Myocyte (in vitro differentiated cells): ENCODE results near the gene MYO9B. TPM values are rescaled to one million over a fixed set of nuclear protein-coding genes. Genes with fewer than 3 reads are reported as not detected.

Experiments used
- DNase-seq: peaks from one replicate; pipeline ENCODE4 v3.0.0-alpha.2; 2012; ENCODE audit warnings: low read depth
- total RNA-seq: library from RNA; depleted of rRNA; stranded (reverse); fragments of >200 nt; gene quantifications from 2 replicates; pipeline ENCODE4 v1.2.3, GENCODE V29; 2014

MYO9B gene
- total RNA-seq, 1 donor from 2014 or later: 35.8 TPM

GRCh38 chr19:17112271-17112670, 36.7 kb downstream of the MYO9B start:
- DNase-seq: no peak

DNA sequence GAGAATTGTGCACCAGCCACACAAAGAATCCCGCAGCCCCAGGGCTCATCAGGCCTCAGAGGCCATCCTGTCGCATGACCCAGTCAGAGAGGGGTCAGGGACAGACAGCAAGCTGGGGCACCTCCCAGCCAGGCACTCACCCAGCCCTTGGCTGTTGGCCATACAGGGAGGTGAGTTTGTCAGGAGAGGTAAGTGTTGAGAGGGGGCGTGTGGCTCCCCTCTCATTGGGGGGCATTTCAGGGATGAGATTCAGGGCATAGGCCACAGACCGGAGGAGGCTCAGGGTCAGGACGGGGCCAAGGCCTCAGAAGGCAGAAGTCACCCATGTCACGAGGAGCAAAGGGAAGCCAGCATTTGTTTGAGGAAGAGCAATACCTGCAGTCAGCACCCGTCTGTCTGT, 37.1 kb downstream of the MYO9B start:
- DNase-seq: no peak

GRCh38 chr19:17113127-17113785, 37.7 kb downstream of the MYO9B start:
- no peak for DNase-seq

DNA sequence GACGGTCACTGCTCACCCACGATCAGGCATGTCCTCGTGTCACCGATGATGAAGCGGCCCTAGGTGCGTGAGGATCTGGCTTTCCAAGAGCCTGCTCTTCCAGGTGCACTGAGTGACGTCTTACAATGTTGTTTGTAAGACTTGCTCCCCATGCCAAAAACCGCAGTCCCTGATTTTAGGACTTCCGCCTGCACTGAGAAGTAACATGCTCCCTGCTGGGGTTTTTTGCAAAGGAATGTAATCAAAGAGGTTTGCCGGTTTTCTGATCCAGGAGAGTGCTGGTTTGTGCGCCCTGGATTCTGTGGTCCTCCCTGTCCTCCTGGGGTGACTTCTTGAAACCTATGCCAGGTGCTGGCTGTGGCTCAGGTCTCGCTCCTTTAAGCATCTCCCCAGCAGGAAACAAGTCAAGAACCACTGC, 38.8 kb downstream of the MYO9B start:
- DNase-seq: no peak

DNA sequence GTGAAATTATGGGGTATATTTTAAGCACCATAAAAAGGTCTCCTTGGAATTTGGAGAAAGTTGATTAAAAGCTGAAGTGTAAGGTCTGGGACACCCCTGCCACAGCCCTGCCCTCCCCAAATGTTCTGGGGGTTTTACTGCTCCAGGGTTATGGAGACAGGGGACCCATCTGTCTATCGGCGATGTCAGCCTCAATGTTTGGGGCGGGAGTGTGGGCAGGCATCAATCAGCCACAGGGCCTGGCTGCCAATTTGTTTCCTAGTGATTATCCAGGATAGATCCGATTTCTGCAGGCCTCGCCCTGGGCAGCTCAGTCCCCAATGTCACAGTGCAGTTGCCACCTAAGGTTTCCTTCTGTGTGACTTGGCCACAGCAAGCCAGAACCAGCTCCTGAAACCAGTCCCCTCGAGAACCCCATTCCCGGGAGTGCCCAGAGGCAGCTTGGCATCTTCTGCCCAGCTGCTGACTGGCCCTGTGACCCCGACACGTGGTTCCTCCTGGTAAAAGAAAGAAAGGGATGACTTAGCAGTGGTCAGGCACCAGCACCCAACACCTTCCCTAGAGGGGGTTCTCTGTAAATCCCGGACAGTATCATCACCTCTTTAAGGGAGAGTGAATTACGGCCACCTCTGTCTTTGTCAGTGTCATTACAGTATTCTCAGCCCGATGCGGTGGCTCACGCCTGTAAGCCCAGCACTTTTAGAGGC, 41.6 kb downstream of the MYO9B start:
- peak; percentile 77 for DNase-seq

- no peak for DNase-seq
These were observed 43.4 kb downstream of the MYO9B start for GRCh38 chr19:17118957-17119356.

GRCh38 chr19:17121736-17122293, 46.2 kb downstream of the MYO9B start:
- no peak for DNase-seq

DNA sequence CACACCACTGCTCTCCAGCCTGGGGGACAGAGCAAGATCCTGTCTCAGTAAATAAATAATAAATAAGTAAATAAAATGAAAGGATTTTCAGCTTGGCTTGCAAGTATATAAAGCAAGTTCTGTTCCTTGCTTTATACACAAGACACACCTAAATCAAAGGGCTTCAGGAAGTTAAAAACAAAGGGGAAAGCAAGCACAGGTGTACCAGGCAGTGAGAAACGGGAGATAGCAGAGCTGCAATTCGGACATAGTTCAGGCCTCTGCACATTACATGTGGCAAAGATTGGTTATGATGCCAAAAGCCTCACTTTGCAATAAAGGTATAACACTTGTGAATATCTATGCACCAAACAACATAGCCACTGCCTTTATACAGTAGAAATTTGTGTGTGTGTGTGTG, 47.5 kb downstream of the MYO9B start:
- no peak for DNase-seq

DNA sequence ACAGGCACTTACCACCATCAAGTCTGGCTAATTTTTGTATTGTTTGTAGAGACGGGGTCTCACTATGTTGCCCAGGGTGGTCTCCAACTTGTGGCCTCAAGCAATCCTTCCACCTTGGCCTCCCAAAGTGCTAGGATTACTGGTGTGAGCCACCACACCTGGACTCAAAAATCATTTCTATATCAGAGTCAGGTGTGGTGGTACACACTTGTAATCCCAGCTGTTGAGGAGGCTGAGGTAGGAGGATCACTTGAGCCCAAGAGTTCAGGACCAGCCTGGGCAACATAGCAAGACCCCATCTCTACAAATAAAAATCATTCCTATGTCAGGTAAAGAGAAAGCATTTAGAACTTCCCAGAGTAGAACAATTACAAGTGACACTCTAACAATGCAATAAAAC, 48.4 kb downstream of the MYO9B start:
- DNase-seq: no peak

- peak; percentile 62 for DNase-seq
These were observed 49.6 kb downstream of the MYO9B start for GRCh38 chr19:17125062-17125727.

DNA sequence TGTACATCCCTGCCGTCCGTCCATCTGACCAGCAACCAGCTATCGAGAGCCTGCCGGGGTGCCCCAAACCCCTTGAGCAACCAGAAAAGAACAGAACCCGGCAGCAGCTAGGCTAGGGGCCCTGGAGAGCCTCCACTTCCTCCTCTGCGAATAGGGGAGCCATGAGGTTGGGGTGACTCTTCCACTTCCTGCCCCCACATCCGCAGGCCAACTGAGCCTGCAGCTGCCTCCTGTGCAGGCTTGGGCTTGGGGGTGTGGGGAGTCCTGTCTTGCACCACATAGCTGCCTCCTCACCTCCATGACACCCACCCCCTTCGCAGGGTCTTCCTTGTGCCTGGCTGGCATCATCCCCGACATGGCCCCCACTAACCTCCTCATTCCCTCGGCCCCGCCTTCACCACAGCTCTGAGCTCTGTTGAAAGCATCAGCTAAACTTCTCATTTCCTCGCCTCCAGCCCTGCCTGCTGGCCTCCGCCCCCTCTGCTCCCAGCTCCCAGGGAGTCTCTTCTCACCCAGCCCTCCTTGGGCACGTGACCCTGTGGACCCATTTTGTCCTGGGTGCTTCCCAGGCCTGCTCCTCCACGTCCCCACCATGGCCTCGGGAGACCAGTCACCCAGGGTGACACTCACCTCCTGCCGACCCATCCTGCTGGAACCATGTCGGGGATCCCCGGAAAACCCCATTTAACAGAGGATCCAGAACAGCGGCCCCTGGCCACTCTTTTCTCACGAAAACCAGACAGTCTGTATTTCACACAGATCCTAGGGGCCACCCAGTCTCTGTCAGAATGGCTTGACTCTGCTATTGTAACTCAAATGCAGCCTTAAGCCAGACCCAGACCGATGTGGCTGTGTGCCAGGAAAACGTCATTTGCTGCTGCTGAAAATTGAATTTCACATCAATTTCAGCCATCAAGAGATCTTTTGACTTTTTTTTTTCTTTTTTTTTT, 50.4 kb downstream of the MYO9B start:
- peak; percentile 14 for DNase-seq

GRCh38 chr19:17127671-17128070, 52.1 kb downstream of the MYO9B start:
- DNase-seq: peak; percentile 9

DNA sequence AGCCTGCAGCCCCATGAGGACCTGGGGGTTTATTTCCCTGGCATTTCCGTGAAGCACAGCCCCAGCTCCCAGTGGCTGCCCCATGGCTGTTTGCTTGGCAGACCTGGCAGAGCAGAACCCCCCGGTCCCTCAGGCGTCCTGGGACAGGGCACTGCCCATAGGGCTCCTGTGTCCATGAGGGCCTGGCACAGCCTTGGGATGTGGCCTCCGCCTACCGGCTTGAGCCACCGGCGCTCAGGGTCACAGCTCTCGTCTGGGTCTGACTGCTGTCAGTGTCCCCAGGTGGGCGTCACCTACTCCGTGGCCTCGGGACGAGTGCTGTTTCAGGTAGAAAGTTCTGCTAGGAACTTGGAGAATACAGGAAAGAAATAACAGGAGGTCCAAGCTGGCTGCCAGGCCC, 52.8 kb downstream of the MYO9B start:
- no peak for DNase-seq

DNA sequence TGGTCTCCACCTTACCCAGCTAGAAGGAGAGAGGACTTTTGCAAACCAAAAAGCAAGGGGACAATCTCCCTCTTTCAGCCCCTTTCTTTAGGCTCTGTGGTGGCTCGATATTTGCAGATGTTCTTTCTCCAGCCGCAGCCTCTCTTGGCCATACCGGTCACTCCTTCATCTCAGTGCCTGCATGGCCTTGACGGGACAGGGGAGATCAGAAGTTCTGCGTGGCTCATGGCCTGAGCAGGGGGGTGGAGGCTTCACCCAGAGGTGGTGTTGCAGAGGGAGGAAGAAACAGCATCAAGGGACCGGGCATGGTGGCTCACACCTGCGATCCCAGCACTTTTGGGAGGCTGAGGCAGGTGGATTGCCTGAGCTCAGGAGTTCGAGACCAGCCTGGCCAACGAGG, 53.2 kb downstream of the MYO9B start:
- DNase-seq: no peak

- DNase-seq: no peak
These were observed 53.8 kb downstream of the MYO9B start for GRCh38 chr19:17129377-17129776.

- peak; percentile 98 for DNase-seq
These were observed 59.6 kb downstream of the MYO9B start for GRCh38 chr19:17135001-17135853.

DNA sequence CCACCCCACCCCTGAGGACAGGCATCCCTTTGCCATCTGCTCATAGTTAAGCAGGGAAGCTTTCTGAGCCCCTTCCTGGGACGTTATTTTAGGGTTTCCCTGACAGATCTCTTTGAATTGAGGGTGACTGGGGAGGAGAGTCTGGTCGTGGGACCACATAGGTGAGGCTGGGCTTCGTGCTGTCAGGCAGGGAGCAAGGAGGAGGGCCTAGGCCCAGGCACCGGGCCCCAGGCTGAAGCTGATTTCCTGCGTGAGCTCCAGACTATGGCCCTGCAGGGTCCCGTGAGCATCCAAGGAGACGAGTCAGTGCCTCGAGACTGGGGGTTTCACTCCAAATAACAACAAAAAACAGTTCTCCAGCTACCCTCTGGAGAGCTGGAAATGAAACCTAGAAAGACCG, 60.4 kb downstream of the MYO9B start:
- no peak for DNase-seq

DNA sequence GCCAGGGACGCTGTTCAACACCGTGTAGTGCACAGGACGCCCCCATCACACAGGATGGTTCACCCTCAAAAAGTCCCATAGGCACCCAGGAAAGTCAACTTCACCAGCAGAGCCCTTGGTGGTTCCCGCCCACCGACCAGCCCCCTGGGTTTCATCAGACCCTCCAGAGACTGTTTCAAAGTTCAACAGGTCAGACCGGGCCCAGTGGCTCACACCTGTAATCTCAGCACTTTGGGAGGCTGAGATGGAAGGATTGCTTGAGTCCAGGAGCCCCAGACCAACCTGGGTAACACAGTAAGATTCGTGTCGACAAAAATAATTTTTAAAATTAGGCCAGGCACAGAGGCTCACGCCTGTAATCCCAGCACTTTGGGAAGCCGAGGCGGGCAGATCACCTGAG, 61.0 kb downstream of the MYO9B start:
- DNase-seq: no peak

GRCh38 chr19:17137417-17137816, 61.8 kb downstream of the MYO9B start:
- no peak for DNase-seq
